ENCODE data around the gene PCDHB8. TPM values are rescaled to one million over a fixed set of nuclear protein-coding genes. Genes with fewer than 3 reads are reported as not detected.
"Not testable (repeated sequence)": the region's sequence is repeated elsewhere in the genome, so short reads cannot be mapped to it uniquely, and the experiment has no call there.

The PCDHB8 gene
- total RNA-seq, 2 donors from 2014 or later, result 2.6 to 6.1 TPM

DNA sequence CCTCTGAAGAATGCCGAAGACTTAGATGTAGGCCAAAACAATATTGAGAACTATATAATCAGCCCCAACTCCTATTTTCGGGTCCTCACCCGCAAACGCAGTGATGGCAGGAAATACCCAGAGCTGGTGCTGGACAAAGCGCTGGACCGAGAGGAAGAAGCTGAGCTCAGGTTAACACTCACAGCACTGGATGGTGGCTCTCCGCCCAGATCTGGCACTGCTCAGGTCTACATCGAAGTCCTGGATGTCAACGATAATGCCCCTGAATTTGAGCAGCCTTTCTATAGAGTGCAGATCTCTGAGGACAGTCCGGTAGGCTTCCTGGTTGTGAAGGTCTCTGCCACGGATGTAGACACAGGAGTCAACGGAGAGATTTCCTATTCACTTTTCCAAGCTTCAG lies 37.0 kb downstream of the PCDHB8 start:
- not testable (repeated sequence) for DNase-seq, ATAC-seq
- intact Hi-C loops (cut with DNase I), result loop anchor here in 1 of 2 donors (10.0 kb wide), 1 partner anchor 360 kb away; no protein-coding TSS in a partner anchor

DNA sequence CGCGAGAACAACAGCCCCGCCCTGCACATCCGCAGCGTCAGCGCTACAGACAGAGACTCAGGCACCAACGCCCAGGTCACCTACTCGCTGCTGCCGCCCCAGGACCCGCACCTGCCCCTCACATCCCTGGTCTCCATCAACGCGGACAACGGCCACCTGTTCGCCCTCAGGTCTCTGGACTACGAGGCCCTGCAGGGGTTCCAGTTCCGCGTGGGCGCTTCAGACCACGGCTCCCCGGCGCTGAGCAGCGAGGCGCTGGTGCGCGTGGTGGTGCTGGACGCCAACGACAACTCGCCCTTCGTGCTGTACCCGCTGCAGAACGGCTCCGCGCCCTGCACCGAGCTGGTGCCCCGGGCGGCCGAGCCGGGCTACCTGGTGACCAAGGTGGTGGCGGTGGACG lies 37.9 kb downstream of the PCDHB8 start:
- DNase-seq, ATAC-seq: not testable (repeated sequence)
- intact Hi-C loops (cut with DNase I), result loop anchor here in 1 of 2 donors (10.0 kb wide), 1 partner anchor 359 kb away; no protein-coding TSS in a partner anchor

DNA sequence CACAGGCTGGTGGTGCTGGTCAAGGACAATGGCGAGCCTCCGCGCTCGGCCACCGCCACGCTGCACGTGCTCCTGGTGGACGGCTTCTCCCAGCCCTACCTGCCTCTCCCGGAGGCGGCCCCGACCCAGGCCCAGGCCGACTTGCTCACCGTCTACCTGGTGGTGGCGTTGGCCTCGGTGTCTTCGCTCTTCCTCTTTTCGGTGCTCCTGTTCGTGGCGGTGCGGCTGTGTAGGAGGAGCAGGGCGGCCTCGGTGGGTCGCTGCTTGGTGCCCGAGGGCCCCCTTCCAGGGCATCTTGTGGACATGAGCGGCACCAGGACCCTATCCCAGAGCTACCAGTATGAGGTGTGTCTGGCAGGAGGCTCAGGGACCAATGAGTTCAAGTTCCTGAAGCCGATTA lies 38.4 kb downstream of the PCDHB8 start:
- DNase-seq, ATAC-seq: not testable (repeated sequence)
- intact Hi-C loops (cut with DNase I), result loop anchor here in 1 of 2 donors (10.0 kb wide), 1 partner anchor 359 kb away; no protein-coding TSS in a partner anchor

DNA sequence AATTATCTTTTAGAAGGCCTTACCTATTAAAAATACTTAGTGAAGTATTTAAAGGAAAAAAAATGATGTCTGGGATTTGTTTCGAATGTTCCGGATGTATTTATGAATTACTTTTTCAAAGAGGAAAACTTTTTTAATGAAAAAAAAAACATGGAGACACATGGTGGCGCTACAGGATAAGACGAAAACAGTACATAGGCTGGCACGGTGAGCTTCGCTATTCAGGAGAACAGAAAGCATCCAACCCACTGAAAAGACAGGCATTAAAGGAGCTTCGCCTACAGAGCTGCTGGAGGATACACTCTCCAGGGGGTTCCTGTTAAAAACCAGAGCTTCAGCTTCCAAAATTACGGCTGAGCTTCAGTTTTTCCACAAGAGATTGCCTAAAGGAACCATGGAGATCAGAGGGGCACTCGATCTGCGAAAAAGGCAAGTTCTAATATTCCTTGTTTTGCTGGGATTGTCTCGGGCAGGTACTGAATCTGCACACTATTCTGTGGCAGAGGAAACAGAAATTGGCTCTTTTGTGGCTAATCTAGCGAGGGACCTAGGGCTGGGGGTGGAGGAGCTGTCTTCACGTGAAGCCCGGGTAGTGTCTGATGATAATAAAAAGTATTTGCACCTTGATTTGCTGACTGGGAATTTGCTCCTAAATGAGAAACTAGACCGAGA lies 45.7 kb downstream of the PCDHB8 start, which contains the start of gene PCDHB14:
PCDHB14 (plus strand) TSS at position 232 of the 672 bp plus-strand sequence; CDS start at position 395, 163 bp downstream.
- ATAC-seq (peak in 1 of 2 donors; percentile 61), DNase-seq (no peak)
- intact Hi-C loops (cut with DNase I), result loop anchor here in 1 of 2 donors (5.0 kb wide), 1 partner anchor 339 kb away; no protein-coding TSS in a partner anchor

DNA sequence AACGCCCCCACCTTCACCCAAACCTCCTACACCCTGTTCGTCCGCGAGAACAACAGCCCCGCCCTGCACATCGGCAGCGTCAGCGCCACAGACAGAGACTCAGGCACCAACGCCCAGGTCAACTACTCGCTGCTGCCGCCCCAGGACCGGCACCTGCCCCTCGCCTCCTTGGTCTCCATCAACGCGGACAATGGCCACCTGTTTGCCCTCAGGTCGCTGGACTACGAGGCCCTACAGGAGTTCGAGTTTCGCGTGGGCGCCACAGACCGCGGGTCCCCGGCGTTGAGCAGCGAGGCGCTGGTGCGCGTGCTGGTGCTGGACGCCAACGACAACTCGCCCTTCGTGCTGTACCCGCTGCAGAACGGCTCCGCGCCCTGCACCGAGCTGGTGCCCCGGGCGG lies 47.3 kb downstream of the PCDHB8 start:
- not testable (repeated sequence) for DNase-seq, ATAC-seq
- intact Hi-C loops (cut with DNase I), result loop anchor here in 1 of 2 donors (5.0 kb wide), 1 partner anchor 337 kb away; no protein-coding TSS in a partner anchor

DNA sequence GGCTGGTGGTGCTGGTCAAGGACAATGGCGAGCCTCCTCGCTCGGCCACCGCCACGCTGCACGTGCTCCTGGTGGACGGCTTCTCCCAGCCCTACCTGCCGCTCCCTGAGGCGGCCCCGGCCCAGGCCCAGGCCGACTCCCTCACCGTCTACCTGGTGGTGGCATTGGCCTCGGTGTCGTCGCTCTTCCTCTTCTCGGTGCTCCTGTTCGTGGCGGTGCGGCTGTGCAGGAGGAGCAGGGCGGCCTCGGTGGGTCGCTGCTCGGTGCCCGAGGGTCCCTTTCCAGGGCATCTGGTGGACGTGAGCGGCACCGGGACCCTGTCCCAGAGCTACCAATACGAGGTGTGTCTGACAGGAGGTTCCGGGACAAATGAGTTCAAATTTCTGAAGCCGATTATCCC lies 47.8 kb downstream of the PCDHB8 start:
- DNase-seq; ATAC-seq; intact Hi-C loops (cut with DNase I): not testable (repeated sequence)

Other genes starting within 250 kb of the PCDHB8 start
- gene PCDHAC2, start 211.3 kb upstream of the PCDHB8 start, total RNA-seq, result 1 to 10 TPM; 1.7 to 2.9 TPM
- not detected for gene PCDHB1, start 126.4 kb upstream of the PCDHB8 start, total RNA-seq
- gene PCDHB2, start 83.2 kb upstream of the PCDHB8 start, total RNA-seq, result 1 to 10 TPM; 2.9 to 3.1 TPM
- 1 to 10 TPM; 1.3 to 1.9 TPM for gene PCDHB3, start 77.3 kb upstream of the PCDHB8 start, total RNA-seq
- 1 to 10 TPM; 1.6 to 2.4 TPM for gene PCDHB4, start 56.0 kb upstream of the PCDHB8 start, total RNA-seq
- 1 to 10 TPM; 2.7 to 3.1 TPM for gene PCDHB5, start 42.6 kb upstream of the PCDHB8 start, total RNA-seq
- under 1 TPM; 0.71 to 0.86 TPM for gene PCDHB6, start 27.7 kb upstream of the PCDHB8 start, total RNA-seq
- gene PCDHB7, start 5.1 kb upstream of the PCDHB8 start, total RNA-seq, result 1 to 10 TPM; 1.0 to 1.7 TPM
- 1 to 10 TPM; 2.6 to 3.1 TPM for gene PCDHB16, start 4.6 kb downstream of the PCDHB8 start, total RNA-seq
- gene PCDHB9, start 9.4 kb downstream of the PCDHB8 start, total RNA-seq, result 1 to 10 TPM; 2.5 to 4.3 TPM
- 1 to 10 TPM; 1.3 to 1.5 TPM for gene PCDHB10, start 14.6 kb downstream of the PCDHB8 start, total RNA-seq
- 1 to 10 TPM; 1.8 to 3.3 TPM for gene PCDHB11, start 21.8 kb downstream of the PCDHB8 start, total RNA-seq
- gene PCDHB12, start 30.9 kb downstream of the PCDHB8 start, total RNA-seq, result 1 to 10 TPM; 2.4 to 2.6 TPM
- gene PCDHB13, start 36.1 kb downstream of the PCDHB8 start, total RNA-seq, result 1 to 10 TPM; 3.5 to 5.3 TPM
- gene PCDHB14, start 45.6 kb downstream of the PCDHB8 start, total RNA-seq, result 1 to 10 TPM; 3.9 to 5.8 TPM
- gene PCDHB15, start 67.6 kb downstream of the PCDHB8 start, total RNA-seq, result 1 to 10 TPM; 4.5 to 5.7 TPM
- not detected for gene SLC25A2, start 126.3 kb downstream of the PCDHB8 start, total RNA-seq
- 10 to 100 TPM; 86.3 to 93.5 TPM for gene TAF7, start 143.0 kb downstream of the PCDHB8 start, total RNA-seq
- 1 to 10 TPM; 1.4 to 1.8 TPM for gene PCDHGA1, start 152.7 kb downstream of the PCDHB8 start, total RNA-seq
- 1 to 10 TPM; 4.5 to 7.3 TPM for gene PCDHGA2, start 161.0 kb downstream of the PCDHB8 start, total RNA-seq
- 1 to 10 TPM; 5.0 to 5.8 TPM for gene PCDHGA3, start 166.0 kb downstream of the PCDHB8 start, total RNA-seq
- gene PCDHGB1, start 172.3 kb downstream of the PCDHB8 start, total RNA-seq, result 1 to 10 TPM; 3.0 to 3.2 TPM
- gene PCDHGA4, start 177.2 kb downstream of the PCDHB8 start, total RNA-seq, result 1 to 10 TPM; 4.0 to 4.3 TPM
- 1 to 10 TPM; 4.0 to 5.4 TPM for gene PCDHGB2, start 182.2 kb downstream of the PCDHB8 start, total RNA-seq
- 1 to 10 TPM; 3.5 to 4.3 TPM for gene PCDHGA5, start 186.4 kb downstream of the PCDHB8 start, total RNA-seq
- gene PCDHGB3, start 192.5 kb downstream of the PCDHB8 start, total RNA-seq, result 1 to 10 TPM; 3.9 to 4.6 TPM
- gene PCDHGA6, start 196.1 kb downstream of the PCDHB8 start, total RNA-seq, result 1 to 10 TPM; 3.7 to 4.4 TPM
- gene PCDHGA7, start 205.0 kb downstream of the PCDHB8 start, total RNA-seq, result 1 to 10 TPM; 3.2 to 3.5 TPM
- gene PCDHGB4, start 209.9 kb downstream of the PCDHB8 start, total RNA-seq, result 1 to 10 TPM; 4.4 to 4.5 TPM
- 1 to 10 TPM; 2.9 to 3.7 TPM for gene PCDHGA8, start 214.8 kb downstream of the PCDHB8 start, total RNA-seq
- gene PCDHGB5, start 220.2 kb downstream of the PCDHB8 start, total RNA-seq, result 1 to 10 TPM; 6.4 to 7.7 TPM
- 1 to 10 TPM; 3.6 to 4.0 TPM for gene PCDHGA9, start 225.0 kb downstream of the PCDHB8 start, total RNA-seq
- gene PCDHGB6, start 230.2 kb downstream of the PCDHB8 start, total RNA-seq, result 1 to 10 TPM; 4.9 to 5.2 TPM
- gene PCDHGA10, start 235.2 kb downstream of the PCDHB8 start, total RNA-seq, result 1 to 10 TPM; 3.3 to 4.6 TPM
- 1 to 10 TPM; 7.6 to 8.8 TPM for gene PCDHGB7, start 239.9 kb downstream of the PCDHB8 start, total RNA-seq
- gene PCDHGA11, start 243.3 kb downstream of the PCDHB8 start, total RNA-seq, result 1 to 10 TPM; 3.2 to 3.5 TPM